H9 (cell line): ENCODE results near the gene COPB1. TPM values are rescaled to one million over a fixed set of nuclear protein-coding genes. Genes with fewer than 3 reads are reported as not detected.

Source experiments
- DNase-seq: peaks from one replicate; pipeline ENCODE4 v3.0.0-alpha.2; 2017
- H2AFZ ChIP-seq: one replicate; pipeline ENCODE4 v1.6.1; 2013; ENCODE audit warnings: mild to moderate bottlenecking, low read length, control low read depth, moderate library complexity
- H2AK5ac ChIP-seq: 2 replicates; pipeline ENCODE4 v1.6.1; 2013; ENCODE audit warnings: low read length, control low read depth, mixed read lengths; ENCODE audit not compliant: insufficient read length
- H2BK120ac ChIP-seq: one replicate; pipeline ENCODE4 v1.6.1; 2013; ENCODE audit warnings: low read depth, mild to moderate bottlenecking, low read length, control low read depth, inconsistent platforms; ENCODE audit not compliant: poor library complexity, severe bottlenecking
- H2BK12ac ChIP-seq: 2 replicates; pipeline ENCODE4 v1.6.1; 2013; ENCODE audit warnings: low read length, control low read depth, mixed read lengths, low read depth; ENCODE audit not compliant: insufficient read length
- H2BK15ac ChIP-seq: 2 replicates; pipeline ENCODE4 v1.6.1; 2013; ENCODE audit warnings: low read depth, low read length, control low read depth
- H2BK20ac ChIP-seq: one replicate; pipeline ENCODE4 v1.6.1; 2013; ENCODE audit warnings: low read depth, mild to moderate bottlenecking, low read length, control low read depth, inconsistent platforms; ENCODE audit not compliant: poor library complexity, severe bottlenecking
- H2BK5ac ChIP-seq: 2 replicates; pipeline ENCODE4 v1.6.1; 2013; ENCODE audit warnings: low read length, control low read depth, mixed read lengths; ENCODE audit not compliant: insufficient read length
- H3K14ac ChIP-seq: 2 replicates; pipeline ENCODE4 v1.6.1; 2013; ENCODE audit warnings: low read length, control low read depth; ENCODE audit not compliant: insufficient read depth
- H3K18ac ChIP-seq: 2 replicates; pipeline ENCODE4 v1.6.1; 2013; ENCODE audit warnings: low read depth, mild to moderate bottlenecking, mixed read lengths, low read length, control low read depth; ENCODE audit not compliant: insufficient read length
- H3K23ac ChIP-seq: 2 replicates; pipeline ENCODE4 v1.6.1; 2013; ENCODE audit warnings: low read length, control low read depth, mixed read lengths, low read depth; ENCODE audit not compliant: insufficient read length
- H3K23me2 ChIP-seq: 2 replicates; pipeline ENCODE4 v1.6.1; 2013; ENCODE audit warnings: low read depth, mild to moderate bottlenecking, mixed read lengths, low read length, control low read depth; ENCODE audit not compliant: insufficient read length, poor library complexity, severe bottlenecking
- H3K27ac ChIP-seq: 2 replicates; pipeline ENCODE4 v1.5.1; 2013; ENCODE audit warnings: low read length, control low read depth, mixed read lengths, low read depth; ENCODE audit not compliant: insufficient read length
- H3K27me3 ChIP-seq: 2 replicates; pipeline ENCODE4 v1.6.1; 2013; ENCODE audit warnings: low read length, control low read depth, inconsistent platforms; ENCODE audit not compliant: insufficient read depth
- H3K4ac ChIP-seq: 2 replicates; pipeline ENCODE4 v1.6.1; 2013; ENCODE audit warnings: low read depth, mild to moderate bottlenecking, control low read depth, inconsistent platforms, low read length, moderate library complexity
- H3K4me1 ChIP-seq: 2 replicates; pipeline ENCODE4 v1.6.1; 2013; ENCODE audit warnings: low read length, control low read depth, inconsistent platforms; ENCODE audit not compliant: insufficient read depth
- H3K4me2 ChIP-seq: 2 replicates; pipeline ENCODE4 v1.6.1; 2013; ENCODE audit warnings: low read length, control low read depth, mixed read lengths; ENCODE audit not compliant: insufficient read length, insufficient read depth
- H3K56ac ChIP-seq: 2 replicates; pipeline ENCODE4 v1.6.1; 2013; ENCODE audit warnings: low read depth, mild to moderate bottlenecking, mixed read lengths, low read length, control low read depth; ENCODE audit not compliant: insufficient read length
- H3K79me1 ChIP-seq: 2 replicates; pipeline ENCODE4 v1.6.1; 2013; ENCODE audit warnings: low read depth, mild to moderate bottlenecking, moderate library complexity, low read length, control low read depth, inconsistent platforms; ENCODE audit not compliant: insufficient read depth, poor library complexity, severe bottlenecking
- H3K79me2 ChIP-seq: 2 replicates; pipeline ENCODE4 v1.6.1; 2013; ENCODE audit warnings: low read length, control low read depth, inconsistent platforms; ENCODE audit not compliant: insufficient read depth
- H3K9ac ChIP-seq: 2 replicates; pipeline ENCODE4 v1.6.1; 2013; ENCODE audit warnings: low read length, control low read depth, mixed read lengths; ENCODE audit not compliant: insufficient read length; ENCODE audit errors: extremely low read depth
- H3K9me3 ChIP-seq: one replicate; pipeline ENCODE4 v1.6.1; 2013; ENCODE audit warnings: low read depth, low read length, inconsistent platforms; ENCODE audit not compliant: control insufficient read depth
- H3T11ph ChIP-seq: one replicate; pipeline ENCODE4 v1.6.1; 2013; ENCODE audit warnings: mild to moderate bottlenecking, low read length, control low read depth, inconsistent platforms
- H4K20me1 ChIP-seq: one replicate; pipeline ENCODE4 v1.6.1; 2013; ENCODE audit not compliant: control insufficient read depth, insufficient read length, insufficient read depth
- H4K5ac ChIP-seq: 2 replicates; pipeline ENCODE4 v1.6.1; 2013; ENCODE audit warnings: low read depth, mild to moderate bottlenecking, mixed read lengths, low read length, control low read depth; ENCODE audit not compliant: insufficient read length
- H4K8ac ChIP-seq: replicated peaks from 2 replicates; pipeline ENCODE4 v1.6.1; 2013; ENCODE audit warnings: low read length, control low read depth, mixed read lengths, low read depth; ENCODE audit not compliant: insufficient read length
- H4K91ac ChIP-seq: 2 replicates; pipeline ENCODE4 v1.6.1; 2013; ENCODE audit warnings: low read depth, mild to moderate bottlenecking, moderate library complexity, mixed read lengths, low read length, control low read depth; ENCODE audit not compliant: insufficient read length
- H3K27ac Mint-ChIP-seq, 3 experiments: 2 replicates in 2 of 3; 3 replicates in 1 of 3; pipeline ENCODE4 v1.8.0; 2020 to 2021; ENCODE audit warnings: mixed read lengths in 3 of 3, mild to moderate bottlenecking in 1 of 3, moderate library complexity in 1 of 3
- H3K27me3 Mint-ChIP-seq: 2 replicates; pipeline ENCODE4 v1.8.0; 2021; ENCODE audit warnings: low read depth, mild to moderate bottlenecking, moderate library complexity, mixed read lengths
- H3K36me3 Mint-ChIP-seq, 3 experiments: 2 replicates in 2 of 3; 3 replicates in 1 of 3; pipeline ENCODE4 v1.8.0; 2020 to 2021; ENCODE audit warnings: low read depth in 3 of 3, mixed read lengths in 3 of 3; ENCODE audit not compliant: insufficient read depth in 1 of 3
- H3K4me1 Mint-ChIP-seq, 2 experiments: 2 replicates each; pipeline ENCODE4 v1.8.0; 2020; ENCODE audit warnings: mixed read lengths in 2 of 2
- H3K4me3 Mint-ChIP-seq, 2 experiments: 2 replicates in 1 of 2; 3 replicates in 1 of 2; pipeline ENCODE4 v1.8.0; 2020 to 2021; ENCODE audit warnings: mild to moderate bottlenecking in 2 of 2, mixed read lengths in 2 of 2, moderate library complexity in 1 of 2
- H3K9me3 Mint-ChIP-seq, 2 experiments: 2 replicates in 1 of 2; 3 replicates in 1 of 2; pipeline ENCODE4 v1.8.0; 2020; ENCODE audit warnings: mild to moderate bottlenecking in 2 of 2, mixed read lengths in 2 of 2, moderate library complexity in 1 of 2
- CTCF ChIP-seq: fragments of 200-600 bp; sonication (generic); conservative IDR thresholded peaks from 3 replicates; pipeline ENCODE4 v1.8.0; 2021; ENCODE audit warnings: antibody characterized with exemption, mild to moderate bottlenecking
- WGBS: extraction: QIAGEN DNeasy Blood & Tissue Kit; methylation state at CpG from one replicate; pipeline ENCODE4 v1.1.7; 2013; ENCODE audit warnings: missing lambda C conversion rate, low lambda C conversion rate, mixed read lengths; ENCODE audit not compliant: insufficient read length; ENCODE audit errors: extremely low coverage; 5-methylcytosine and 5-hydroxymethylcytosine counted together
- total RNA-seq: library from RNA; stranded (reverse); gene quantifications from 2 replicates; pipeline ENCODE4 v1.2.1, GENCODE V29; 2021

COPB1 gene
- total RNA-seq, 1 experiment from 2014 or later, result 71.6 TPM

DNA sequence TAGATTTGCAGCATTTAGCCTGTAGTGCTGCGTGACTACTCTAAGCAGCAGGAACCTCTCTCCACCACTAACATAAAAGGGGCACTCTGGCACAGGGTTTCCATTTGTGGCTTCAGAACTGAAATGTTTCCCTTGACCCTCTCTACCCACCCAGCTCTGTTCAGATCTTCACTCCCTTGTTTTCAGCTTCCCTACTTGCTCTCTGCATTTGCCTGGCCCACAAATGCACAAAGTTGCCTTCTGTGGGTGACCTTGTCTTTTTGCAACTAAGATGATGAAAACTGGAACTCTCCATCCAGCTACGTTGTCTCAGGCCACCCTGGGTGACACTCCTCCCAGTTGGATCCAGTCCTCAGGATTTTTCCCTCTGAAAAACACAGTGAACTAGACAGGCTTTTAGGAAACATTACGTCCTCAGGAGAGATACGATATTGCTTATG is 40.4 kb upstream of the COPB1 start:
- Histone ChIP-seq H2BK5ac (no peak overlapping the region), H2BK120ac (no peak overlapping the region), H2BK12ac (no peak overlapping the region), H3K9me3 (no peaks in the 10 kb centered on the region), H3K14ac (no peak overlapping the region), H3K27ac (no peak overlapping the region), H2BK15ac (no peak overlapping the region), H3K9ac (no peak overlapping the region), H3K79me2 (no peaks in the 10 kb centered on the region), H3K18ac (no peak overlapping the region), H3K23ac (no peak overlapping the region), H3K4ac (no peak overlapping the region), H3T11ph (no peak overlapping the region), H4K20me1 (no peaks in the 10 kb centered on the region), H3K79me1 (no peaks in the 10 kb centered on the region), H4K8ac (no peak overlapping the region), H2AK5ac (no peak overlapping the region), H3K4me2 (no peak overlapping the region), H3K27me3 (no peaks in the 10 kb centered on the region), H4K5ac (no peak overlapping the region), H3K23me2 (no peaks in the 10 kb centered on the region), H3K4me1 (no peaks in the 10 kb centered on the region; the same call in 1 of the 2 replicates), H2AFZ (no peak overlapping the region), H3K56ac (no peak overlapping the region), H2BK20ac (no peak overlapping the region), H4K91ac (no peak overlapping the region)
- no CpG with 5 or more reads among the region's 4 CpGs for WGBS
- Mint-ChIP-seq H3K4me1 (peaks cover 16 to 20% of the 10 kb centered on the region in 2 experiments), H3K27me3 (no peaks in the 10 kb centered on the region), H3K27ac (no peak overlapping the region), H3K4me3 (no peak overlapping the region), H3K36me3 (no peaks in the 10 kb centered on the region), H3K9me3 (no peaks in the 10 kb centered on the region)
- no peak for TF ChIP-seq CTCF
- DNase-seq, result no peak
